Ramos (cell line): Measurements from ENCODE around the gene FAM110D.

ENCODE experiments used
- in situ Hi-C: fragments of 300-500 bp; cut with MboI; formaldehyde crosslinking; loops from one replicate; pipeline ENCODE4 v1.14.3; 2022; ENCODE audit warnings: low sequenced_read_pairs; ENCODE audit not compliant: unreplicated experiment

FAM110D gene

DNA sequence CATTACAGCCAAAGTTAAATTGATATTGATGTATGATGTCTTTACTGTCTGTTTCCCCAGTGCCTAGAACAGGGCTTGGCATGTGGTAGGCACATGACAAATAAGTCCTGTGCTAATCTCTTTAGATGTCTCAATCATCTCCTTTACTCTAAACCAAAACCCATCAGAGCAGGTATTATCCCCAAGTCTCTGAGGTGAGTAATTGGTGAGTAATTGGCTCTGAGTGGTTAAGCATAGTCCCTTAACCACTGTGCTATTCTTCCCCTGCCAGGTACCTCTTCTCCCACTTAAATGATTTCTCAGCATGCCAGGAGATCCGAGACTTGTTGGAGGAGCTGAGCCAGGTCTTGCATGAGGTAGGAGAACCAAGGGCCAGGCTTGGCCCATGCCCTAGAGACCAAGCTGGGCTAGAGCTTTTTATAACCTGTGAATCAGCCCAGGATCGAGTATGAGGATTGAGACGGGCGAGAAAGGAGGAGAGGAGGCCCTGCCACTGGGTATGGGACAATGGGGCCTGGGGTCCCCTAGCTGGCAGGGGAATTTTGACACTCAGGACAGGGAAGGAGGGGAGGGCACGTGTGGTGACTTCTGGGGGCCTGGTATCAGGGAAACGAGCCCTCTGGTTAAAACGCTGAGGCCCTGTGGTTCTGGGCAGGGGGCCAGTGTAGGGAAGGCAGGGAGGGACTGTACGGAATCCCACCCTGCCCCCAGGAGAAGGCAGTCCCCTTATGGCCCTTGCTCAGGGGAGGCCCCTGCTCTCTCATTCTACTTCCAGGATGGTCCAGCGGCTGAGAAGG lies 22.9 kb downstream of the FAM110D start:
- in situ Hi-C loops, result no loop called here

DNA sequence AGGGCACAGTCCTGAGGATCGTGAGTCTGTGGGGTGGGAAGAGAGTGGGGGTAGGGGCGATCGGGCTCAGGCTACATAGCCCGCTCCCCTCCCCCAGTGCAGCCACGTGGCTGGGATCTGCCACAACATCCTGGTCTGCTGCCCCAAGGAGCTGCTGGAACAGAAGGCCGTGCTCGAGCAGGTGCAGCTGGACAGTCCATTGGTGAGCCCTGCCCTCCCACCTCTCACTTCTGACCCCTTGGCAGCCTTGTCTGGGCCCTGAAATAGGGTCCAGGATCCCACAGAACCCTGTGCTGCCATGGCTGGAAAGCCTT lies 23.5 kb downstream of the FAM110D start:
- in situ Hi-C loops, result no loop called here

DNA sequence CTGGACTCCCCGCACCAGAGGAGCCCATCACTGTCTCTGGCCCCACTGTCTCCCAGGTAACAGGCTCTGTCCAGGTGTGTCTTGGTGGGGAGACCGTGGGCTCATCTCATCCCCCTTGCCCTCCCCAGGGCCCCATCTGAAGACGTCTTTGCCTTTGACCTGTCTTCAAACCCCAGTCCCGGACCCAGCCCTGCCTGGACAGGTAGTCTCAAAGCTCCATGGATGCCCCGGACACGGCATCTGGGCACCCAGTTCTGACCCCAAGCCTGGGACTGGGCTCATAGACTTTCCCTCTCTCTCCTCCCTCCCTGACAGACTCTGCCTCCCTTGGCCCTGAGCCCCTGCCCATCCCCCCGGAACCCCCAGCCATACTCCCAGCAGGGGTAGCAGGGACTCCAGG lies 25.2 kb downstream of the FAM110D start:
- in situ Hi-C loops, result no loop called here

DNA sequence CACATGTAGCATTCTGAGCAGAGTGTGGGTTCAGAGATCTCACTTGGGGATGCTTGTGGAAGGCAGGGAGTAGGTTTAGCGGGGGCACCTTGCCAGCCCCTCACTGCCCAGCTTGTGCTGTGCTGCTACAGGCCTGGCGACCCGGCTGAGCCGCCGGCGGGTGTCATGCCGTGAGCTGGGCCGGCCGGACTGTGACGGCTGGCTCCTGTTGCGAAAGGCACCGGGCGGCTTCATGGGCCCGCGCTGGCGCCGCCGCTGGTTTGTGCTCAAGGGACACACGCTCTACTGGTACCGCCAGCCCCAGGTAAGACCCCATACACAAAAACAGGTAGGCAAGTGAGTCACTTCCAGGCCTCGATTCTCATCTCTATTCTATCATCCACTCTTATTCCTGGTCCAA lies 26.0 kb downstream of the FAM110D start:
- in situ Hi-C loops, result no loop called here

DNA sequence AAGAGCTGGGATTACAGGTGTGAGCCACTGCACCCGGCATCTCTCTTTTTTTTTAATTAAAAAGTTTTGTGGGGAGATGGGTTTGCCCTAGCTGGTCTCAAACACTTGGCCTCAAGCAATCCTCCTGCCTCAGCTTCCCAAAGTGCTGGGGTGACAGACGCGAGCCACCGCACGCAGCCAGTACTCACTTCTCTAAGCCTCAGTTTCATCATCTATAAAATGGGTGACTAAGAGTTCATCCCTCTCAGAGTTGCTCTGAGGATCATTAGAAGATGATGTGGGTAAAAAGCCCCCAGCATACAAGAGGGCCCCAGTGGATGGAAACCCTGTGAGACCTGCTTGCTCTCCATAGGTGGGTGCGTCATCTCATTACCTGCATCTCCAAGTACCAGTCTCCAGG lies 29.0 kb downstream of the FAM110D start:
- in situ Hi-C loops, result no loop called here

DNA sequence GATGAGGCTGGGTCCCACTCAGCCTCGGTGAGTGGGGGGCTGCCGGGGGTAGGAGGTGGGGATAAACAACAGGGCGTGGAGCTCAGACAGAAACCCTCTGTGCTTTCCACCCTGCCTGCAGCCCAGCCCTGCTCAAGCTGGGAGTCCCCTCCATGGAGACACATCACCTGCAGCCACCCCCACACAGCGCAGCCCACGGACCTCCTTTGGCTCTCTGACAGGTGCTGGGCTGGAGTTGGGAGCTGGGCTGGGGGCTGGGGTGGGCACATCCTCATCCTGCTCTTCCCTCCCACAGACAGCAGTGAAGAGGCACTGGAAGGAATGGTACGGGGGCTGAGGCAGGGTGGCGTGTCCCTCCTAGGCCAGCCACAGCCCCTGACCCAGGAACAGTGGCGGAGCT lies 29.6 kb downstream of the FAM110D start:
- in situ Hi-C loops, result no loop called here

DNA sequence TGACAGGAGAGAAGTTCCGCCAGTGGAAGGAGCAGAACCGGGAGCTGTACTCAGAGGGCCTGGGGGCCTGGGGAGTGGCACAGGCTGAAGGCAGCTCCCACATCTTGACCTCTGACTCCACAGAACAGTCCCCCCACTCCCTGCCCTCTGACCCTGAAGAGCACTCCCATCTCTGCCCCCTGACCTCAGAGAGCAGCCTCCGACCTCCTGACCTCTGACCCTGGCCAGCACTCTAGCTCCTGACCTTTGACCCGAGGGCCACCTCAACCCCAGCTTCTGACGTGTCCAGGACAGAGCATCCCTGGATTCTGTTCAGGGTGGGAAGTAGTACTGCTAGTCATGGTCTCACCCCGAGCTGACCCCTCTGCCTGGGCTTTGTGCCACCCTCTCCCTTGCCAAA lies 30.5 kb downstream of the FAM110D start:
- in situ Hi-C loops, result no loop called here

DNA sequence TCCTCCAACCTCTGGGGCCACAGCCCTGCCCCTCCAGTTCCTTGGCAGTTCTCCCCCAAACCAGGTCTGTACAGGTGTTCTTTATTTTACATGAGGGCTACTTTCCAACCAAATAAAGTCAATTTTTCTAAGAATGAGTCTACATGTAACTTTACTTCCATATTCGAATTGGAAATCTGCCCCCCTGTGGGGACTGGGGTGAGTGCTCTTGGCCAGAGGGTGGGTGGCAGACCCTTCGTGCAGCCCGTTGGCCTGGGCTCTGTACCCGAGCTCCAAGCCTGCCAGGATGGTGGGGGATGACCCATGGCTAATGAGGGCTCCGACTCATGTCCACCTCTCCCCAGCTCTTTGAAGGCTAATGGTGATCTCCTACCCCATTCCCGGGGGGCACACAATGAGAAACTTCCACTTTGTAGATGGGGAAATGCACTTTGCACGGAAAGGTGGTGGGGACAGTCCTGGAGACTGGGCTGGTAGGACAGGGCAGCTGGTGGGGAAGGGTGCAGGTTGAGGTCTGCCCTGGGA lies 30.9 kb downstream of the FAM110D start:
- in situ Hi-C loops, result no loop called here

DNA sequence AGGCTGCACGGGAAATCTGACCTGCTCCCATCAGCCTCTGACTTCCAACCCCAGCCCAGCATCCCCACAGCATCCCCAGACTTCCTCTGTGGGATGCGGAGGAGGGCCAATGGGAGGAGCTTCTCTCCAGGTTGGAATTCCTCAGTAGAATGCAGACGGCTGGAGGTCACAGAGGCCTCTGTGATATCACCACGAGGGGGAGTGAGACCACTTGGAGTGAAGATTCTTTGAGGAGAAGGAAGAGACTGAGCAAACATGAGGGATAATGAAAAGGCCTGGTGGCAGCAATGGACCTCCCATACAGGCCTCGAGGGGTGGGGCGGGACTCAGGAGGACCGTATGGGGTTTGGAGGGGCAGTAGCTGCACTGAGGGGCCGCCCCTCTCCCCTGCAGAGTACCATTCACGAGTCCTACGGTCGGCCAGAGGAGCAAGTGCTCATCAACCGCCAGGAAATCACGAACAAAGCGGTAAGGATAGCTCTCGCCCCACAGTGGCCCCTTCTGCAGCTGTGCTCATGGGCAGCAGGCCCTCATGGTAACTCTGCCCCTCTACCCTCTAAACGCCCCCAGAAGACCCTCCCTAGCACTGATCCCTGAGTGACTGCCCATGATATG lies 31.6 kb downstream of the FAM110D start, which contains the start of gene CATSPER4:
Gene CATSPER4, plus strand, starts transcription at position 230 of the 615 bp plus-strand sequence. Its CDS starts 26 bp downstream, at position 256.
- in situ Hi-C loops, result no loop called here

DNA sequence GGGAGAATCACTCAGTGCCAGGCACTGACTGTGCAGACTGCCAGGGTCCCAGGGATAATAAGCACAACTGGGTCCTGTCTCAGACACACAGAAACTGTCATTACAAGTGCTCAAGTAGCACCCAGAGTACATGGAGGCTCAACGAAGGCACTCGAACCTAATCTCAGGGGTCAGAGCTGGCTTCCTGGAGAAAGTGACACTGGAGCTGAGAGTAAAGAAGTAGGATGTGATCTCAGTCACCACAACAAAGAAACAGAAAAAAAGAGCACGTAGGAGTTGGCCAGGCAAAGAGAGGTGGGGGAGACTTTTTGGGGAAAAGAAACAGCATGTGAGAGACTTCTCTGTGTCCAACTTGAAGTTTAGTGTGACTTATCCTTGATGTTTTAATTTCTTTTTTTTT lies 32.9 kb downstream of the FAM110D start:
- in situ Hi-C loops, result no loop called here

DNA sequence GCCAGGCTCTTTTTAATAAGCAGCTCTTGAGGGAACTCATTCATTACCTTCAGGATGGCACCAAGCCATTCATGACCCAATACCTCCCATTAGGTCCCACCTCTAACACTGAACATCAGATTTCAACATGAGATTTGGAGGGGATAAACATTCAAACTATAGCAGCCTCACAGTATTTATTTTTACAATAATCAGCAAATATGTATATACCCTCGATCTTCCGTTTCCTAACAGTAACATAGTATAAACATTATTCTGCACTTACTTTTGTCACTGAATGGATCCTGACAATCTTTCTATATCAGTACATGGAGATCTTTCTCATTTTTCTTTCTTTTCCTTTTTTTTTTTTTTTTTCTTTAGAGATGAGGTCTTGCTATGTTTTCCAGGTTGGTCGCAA lies 36.9 kb downstream of the FAM110D start:
- in situ Hi-C loops, result no loop called here

DNA sequence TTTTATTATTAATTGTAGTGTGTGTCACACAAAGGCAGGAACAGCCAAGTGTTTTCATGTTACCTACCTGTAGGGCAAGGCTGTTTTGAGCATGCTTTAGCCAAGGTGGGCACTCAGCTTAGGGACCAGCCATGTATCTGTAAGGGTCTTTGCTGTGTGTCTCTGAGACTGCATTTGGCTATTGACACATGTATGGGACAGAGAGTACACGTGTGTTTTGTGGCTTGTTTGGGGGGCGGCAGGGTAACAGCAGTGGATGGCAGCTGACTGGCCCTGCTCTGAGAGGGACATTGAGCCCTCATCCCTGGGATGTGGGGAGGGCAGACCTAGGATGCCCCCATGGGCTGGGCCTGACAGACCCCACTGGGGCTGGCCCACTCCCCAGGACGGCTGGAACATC lies 38.4 kb downstream of the FAM110D start:
- in situ Hi-C loops, result no loop called here

DNA sequence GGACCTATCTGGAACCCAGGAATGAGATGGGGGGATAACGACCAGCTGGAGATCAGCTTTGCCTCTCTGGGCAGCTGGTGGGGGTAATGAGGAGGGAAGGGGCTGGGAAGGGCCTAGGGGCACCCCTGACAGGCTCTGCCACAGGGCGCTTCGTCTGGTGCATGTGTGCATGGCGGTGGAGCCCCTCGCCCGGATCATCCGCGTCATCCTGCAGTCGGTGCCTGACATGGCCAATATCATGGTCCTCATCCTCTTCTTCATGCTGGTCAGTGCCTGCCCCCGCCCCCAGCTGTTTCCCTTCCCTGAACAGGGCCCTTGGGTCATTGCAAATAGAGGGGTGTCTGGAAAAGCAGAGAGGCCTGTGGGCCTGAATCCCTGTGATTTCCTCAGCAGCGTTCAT lies 38.9 kb downstream of the FAM110D start:
- in situ Hi-C loops, result no loop called here

DNA sequence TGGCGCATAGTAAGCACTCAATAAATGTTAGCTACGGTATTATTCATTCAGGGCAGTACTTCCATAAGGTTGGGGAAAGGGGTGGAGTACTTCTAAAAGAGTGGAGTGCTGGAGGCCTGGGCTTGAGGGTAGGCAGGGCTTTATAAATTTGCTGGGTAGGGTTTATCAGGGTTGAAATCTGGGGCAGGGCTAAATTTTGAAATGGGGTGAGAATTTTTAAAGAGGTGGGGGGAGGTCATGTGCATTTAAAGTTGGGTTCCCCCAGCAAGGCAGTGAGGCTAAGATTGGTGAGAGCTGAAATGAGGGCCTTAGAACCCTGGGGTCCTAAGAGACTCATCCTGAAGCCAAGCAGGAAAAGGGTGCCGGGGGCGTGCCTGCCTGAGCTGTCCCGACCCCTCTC lies 41.5 kb downstream of the FAM110D start:
- in situ Hi-C loops, result no loop called here

DNA sequence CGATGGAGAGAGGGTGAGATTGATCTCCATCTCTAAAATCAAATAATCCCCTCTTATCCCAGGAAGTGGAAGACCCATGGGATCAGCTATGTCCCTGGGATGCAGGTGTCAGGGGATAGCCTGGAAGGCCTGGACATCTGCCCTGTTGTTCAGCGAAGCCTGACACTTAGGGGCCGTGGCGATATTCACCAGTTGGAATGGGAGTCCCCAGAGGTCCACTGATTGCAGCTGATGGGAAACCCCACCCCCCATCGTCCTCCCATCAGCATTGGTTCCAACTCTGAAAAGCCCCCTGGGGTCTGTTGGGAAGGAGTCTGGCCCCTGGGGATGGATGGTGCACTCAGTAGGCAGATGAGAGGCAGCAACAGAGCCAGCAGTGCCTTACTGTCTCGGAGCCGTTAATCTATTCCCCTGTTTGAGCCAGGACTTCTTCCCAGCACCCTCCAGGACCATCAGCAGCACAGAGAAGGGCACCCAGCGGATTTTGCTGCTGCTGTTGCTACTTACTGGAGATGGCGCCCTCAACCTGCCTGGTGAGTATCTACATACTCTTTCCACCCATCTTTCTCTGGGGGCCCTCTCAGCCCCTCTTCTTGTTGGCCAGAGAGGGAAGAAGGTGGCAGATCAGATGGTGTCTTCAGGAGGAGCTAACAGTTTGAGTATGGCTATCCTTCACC lies 44.9 kb downstream of the FAM110D start:
- in situ Hi-C loops, result no loop called here

DNA sequence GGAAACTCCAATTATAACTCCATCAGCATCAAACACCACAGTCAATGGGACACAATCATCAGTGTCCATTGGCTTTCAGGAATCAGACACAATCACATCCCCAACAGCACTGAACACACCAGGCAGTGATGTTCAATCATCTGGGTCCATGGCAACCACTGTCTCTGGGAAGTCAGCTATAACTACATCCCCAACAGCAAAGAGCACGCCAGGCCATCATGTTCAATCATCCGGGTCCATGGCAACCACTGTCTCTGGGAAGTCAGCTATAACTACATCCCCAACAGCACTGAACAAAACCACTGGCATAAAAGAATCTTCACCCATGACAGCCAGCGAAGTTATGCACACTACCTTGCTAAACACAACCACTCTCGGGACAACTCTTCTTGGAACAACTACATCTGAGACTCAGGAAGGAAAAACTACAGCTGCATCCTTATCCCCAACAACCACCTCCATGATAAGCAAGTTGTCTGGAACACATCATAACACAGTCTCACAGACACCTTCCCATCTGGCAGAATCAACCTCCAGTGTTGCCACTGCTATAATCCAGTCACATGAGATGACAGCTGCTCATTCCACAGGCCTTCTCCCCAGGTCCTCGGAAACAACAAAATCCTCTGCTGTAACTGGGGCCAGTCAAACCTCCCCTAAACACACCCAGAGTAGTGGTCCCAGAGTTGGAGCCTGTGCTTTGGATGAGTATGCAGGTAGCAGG lies 51.4 kb downstream of the FAM110D start:
- in situ Hi-C loops, result no loop called here

DNA sequence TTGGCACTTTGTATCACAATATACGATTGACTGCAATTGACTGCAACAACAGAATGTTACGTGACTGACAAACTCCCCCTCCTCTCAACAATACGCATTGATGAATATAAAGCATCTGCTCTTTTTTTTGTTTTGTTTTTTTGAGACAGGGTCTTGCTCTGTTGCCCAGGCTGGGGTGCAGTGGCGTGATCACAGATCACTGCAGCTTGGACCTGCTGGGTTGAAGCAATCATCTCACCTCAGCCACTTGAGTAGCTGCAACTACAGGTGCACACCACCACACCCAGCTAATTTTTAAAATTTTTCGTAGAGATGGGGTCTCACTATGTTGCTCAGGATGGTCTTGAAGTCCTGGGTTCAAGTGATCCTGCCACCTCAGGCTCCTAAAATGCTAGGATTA lies 53.8 kb downstream of the FAM110D start:
- in situ Hi-C loops, result no loop called here

DNA sequence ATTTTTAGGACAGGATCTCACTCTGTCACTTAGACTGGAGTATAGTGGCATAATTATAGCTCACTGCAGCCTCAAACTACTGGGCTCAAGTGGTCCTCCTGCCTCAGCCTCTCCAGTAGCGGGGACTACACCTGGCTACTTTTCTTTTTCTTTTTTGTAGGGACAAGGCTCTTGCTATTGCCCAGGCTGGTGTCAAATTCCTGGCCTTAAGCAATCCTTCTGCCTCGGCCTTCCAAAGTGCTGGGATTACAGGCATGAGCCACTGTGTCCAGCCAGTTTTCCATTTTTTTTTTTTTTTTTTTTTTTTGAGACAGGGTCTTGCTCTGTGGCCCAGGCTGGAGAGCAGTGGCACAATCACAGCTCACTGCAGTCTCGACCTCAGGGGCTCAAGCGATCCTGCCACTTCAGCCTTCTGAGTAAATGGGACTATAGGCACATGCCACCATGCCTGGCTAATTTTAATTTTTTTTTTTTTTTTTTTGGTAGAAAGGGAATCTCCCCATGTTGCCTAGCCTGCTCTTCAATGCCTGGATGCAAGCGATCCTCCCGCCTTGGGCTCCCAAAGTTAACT lies 54.5 kb downstream of the FAM110D start:
- in situ Hi-C loops, result no loop called here
